ENCODE data around the gene CABLES1.

The CABLES1 gene

GRCh38 chr18:23189768-23190661, 54.7 kb downstream of the CABLES1 start:
- DNase-seq (ENCODE audit: low read depth in 1 of 2, low spot score in 1 of 2) = no peak

DNA sequence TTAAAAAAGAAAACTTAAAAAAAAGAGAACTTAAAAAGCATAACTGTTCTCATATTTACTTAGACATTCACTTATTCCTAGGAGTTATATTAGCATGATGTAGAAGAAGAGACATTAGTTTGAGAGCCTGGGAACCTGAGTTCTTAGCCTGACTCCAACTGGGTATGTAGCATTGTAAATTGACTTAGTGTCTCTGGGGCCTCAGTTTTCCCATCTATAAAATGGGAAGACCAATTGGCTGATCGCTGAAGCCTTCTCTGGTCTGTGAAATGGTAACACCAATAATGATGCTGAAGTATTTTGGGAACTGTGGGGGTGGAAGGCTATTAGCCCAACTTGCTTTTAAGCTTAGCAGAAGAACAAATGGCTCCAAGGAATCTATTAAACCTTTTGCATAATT, 55.9 kb downstream of the CABLES1 start:
- no peak for DNase-seq (ENCODE audit: low read depth in 1 of 2, low spot score in 1 of 2)

DNA sequence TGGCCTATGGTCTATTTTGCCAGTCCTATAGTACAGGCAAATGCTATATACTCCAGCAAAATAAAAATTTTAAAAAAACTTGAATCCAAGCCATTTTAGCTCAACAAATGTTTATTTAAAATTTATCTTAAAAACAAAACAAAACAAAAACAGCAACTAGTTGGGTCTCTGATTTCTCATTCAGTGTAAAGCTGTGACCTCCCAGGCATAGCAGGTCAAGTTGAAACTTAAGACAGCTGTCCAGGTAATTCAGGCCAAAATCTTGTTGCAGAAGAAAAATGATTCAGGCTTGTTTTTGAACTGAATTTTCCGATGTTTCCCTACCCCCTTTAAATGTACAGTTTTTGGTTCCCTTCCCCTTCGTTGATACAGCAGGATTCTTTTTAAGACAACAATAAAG, 58.5 kb downstream of the CABLES1 start:
- DNase-seq (ENCODE audit: low read depth in 1 of 2, low spot score in 1 of 2) = no peak

- no peak for DNase-seq (ENCODE audit: low read depth in 1 of 2, low spot score in 1 of 2)
Measured at GRCh38 chr18:23194155-23194996, 59.1 kb downstream of the CABLES1 start.

GRCh38 chr18:23194997-23195957, 60.0 kb downstream of the CABLES1 start:
- no peak for DNase-seq (ENCODE audit: low read depth in 1 of 2, low spot score in 1 of 2)

DNA sequence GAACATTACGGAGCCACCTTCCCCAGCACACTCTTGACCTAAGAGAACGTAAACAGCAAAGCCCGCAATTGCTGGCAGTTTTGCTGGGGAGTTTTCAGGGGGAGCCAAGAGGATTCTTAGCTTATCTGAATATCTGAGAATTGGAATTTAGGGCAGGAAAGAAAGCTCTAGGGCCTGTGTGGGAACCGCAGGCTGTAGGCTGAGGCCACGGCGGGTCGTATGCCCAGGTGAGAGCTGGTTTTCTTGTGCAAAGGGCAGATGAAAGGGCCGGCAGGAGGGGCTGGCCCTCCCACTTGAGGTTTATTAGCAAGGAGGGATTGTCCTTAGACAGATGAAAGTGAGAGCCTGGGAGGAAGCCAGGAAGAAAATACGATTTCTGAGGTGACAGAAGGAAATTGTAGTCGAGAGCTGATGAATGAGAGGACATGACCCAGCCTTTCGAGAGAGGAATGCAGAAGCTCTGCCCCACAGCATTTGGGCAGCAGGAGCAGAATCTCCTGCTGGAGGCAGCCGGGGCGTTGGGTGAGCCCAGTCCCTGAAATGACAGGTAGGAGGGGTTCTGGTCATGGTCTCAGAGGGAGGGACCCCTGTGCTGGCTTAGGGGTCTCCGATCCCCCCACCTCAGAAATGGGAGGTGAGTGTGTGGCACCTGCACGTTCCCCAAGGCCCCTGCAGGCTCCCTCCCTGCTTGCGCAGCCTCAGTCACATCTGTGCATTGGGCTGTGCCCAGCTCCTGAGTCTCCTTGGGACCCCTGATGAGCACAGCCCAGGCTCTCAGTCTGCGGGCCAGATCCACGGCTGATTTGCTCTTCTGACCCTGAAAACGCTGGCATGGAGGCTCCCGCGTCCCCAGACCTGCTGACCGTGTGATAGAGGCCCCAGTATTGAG, 61.1 kb downstream of the CABLES1 start:
- DNase-seq (ENCODE audit: low read depth in 1 of 2, low spot score in 1 of 2) = no peak

DNA sequence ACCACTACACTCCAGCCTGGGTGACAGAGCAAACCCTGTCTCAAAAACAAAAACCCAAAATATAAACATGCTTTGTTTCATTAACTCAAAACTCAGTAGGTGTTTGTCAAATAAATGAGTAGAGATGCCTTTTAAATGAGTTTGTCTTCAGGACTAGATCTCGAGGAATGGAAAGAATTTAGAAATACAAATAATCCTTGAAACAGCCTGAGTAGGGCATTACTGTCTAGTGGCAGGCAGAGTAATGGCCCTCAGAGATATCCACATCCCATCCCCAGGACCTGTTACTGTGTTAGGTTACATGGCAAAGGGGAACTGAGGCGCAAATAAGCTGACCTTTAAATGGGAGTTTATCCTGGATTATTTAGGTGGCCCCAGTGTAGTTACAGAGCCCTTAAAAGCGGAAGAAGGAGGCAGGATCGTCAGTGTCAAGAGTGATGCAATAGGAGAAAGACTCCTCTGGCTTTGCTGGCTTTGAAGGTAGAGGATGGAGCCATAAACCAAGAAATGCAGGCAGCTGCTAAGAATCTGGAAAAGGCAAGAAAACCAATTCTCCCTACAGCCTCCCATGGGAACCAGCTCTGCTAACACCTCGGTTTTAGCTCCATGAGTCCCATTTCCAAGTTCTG, 63.0 kb downstream of the CABLES1 start:
- no peak for DNase-seq (ENCODE audit: low read depth in 1 of 2, low spot score in 1 of 2)

DNA sequence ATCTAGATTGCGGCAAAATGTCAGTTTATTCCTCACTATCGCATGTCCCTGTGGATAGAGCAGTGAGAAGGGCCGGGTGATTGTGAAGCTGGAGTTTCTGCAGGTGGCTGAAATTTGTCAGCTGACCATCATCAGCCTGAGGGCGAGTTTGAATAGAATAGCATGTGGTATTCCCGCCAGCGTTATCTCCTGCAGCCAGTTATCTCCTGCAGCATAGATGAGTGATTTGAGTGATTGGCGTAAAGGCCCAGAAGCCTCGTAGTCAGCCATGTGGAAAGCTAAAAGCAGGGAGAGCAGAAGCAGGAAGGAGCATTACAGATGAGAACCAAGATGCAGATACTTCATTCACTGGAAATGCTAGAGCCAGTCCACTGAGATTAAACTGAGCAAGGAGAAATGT, 65.5 kb downstream of the CABLES1 start:
- DNase-seq (ENCODE audit: low read depth in 1 of 2, low spot score in 1 of 2) = no peak

DNA sequence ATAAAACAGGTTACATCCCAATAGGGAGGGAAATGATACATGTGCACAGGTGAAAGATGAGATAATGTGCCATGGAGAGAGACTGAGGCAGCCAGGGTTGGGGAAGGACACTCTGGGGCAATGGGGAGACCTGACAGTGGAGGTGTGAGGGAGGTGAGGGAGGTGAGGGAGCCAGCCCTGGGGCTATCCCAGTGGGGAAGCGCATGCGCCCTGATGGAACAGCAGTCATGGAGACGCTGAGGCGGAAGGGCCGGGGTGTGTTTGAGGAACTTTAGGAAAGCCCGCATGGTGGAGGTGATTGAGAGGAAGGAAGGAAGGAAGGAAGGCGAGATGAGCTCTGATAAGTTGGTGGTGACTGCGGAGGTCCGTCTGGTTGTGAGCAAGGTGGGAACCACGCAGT, 66.5 kb downstream of the CABLES1 start:
- DNase-seq (ENCODE audit: low read depth in 1 of 2, low spot score in 1 of 2) = no peak

- DNase-seq (ENCODE audit: low read depth in 1 of 2, low spot score in 1 of 2) = no peak
Measured at GRCh38 chr18:23203891-23204432, 68.7 kb downstream of the CABLES1 start.

DNA sequence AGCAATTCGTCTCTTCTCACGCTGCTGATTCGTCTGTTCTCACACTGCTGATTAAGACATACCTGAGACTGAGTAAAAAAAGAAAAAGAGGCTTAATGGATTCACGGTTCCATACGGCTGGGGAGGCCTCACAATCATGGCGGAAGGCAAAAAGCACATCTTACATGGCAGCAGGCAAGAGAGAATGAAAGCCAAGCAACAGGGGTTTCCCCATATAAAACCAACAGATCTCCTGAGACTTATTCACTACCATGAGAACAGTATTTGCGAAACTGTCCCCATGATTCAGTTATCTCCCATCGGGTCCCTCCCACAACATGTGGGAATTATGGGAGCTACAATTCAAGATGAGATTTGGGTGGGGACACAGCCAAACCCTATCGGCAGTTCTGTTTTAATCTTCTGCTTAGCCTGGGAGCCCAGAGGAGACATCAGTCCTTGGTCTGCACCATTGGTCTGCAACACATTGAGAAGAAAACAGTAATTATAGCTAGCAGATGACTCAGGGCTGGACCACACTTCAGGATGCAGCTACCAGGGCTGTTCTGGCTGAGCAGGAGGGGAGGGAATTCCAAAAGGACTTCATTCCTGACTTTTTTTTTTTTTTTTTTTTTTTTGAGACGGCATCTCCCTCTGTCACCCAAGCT, 69.4 kb downstream of the CABLES1 start:
- no peak for DNase-seq (ENCODE audit: low read depth in 1 of 2, low spot score in 1 of 2)

- no peak for DNase-seq (ENCODE audit: low read depth in 1 of 2, low spot score in 1 of 2)
Measured at GRCh38 chr18:23205980-23206379, 70.7 kb downstream of the CABLES1 start.

DNA sequence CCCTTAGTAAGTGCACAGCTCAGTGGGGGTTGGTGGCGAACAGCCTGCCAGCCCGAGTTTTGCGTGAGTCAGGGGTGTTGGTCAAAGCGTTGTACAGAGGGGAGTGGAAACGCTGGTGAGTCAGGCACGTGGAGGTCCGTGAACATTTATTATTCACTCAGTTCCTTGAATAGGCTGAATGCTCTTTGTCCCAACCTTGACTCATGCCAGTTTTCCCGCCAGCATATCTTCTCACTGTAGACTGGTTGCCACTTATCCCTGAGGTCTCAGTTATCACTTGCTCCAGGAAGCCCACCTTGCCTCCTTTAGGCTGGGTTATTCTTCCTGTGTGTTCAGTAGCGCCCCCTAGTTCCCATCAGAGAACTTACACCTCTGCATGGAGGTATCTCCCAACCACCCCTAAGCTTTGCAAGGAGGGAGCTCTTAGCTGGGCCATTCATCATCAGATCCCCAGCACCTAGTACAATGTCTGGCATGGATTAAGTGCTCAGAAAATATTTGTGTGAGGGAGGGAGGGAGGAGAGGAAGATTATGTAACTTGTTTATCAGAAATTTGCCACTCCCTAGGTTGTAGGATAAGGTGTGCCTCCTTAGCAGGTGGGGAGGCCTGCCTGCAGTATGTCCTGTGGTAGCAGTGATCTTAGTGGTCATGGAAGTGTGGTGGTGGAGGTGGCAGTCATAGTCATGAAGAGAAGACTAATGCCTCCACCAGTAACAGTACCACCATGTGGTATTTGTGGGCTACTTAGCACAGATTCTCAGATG, 72.1 kb downstream of the CABLES1 start:
- DNase-seq (ENCODE audit: low read depth in 1 of 2, low spot score in 1 of 2) = no peak

- no peak for DNase-seq (ENCODE audit: low read depth in 1 of 2, low spot score in 1 of 2)
Measured at GRCh38 chr18:23207994-23208393, 72.7 kb downstream of the CABLES1 start.

GRCh38 chr18:23208600-23208999, 73.3 kb downstream of the CABLES1 start:
- DNase-seq (ENCODE audit: low read depth in 1 of 2, low spot score in 1 of 2) = no peak

GRCh38 chr18:23209031-23209430, 73.7 kb downstream of the CABLES1 start:
- DNase-seq (ENCODE audit: low read depth in 1 of 2, low spot score in 1 of 2) = no peak

DNA sequence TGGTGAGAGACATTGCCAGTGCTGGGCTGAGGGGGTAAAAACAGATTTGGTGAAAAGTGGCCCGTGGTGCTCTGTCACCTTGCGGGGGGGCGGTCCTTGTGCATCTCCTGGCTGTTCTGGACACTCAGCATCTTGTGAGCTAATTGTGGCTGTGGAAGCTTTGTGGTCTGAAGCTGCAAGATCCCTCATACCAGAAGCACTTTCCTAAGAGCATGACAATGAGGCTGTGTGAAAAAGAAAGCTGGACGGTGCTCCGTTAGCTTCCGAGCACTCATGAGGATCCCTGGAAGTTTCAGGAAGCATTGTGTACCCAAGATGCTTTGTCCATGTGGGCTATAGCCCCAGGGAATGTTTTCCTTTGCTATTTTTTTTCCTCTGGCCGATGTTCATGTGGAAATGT, 74.5 kb downstream of the CABLES1 start:
- DNase-seq (ENCODE audit: low read depth in 1 of 2, low spot score in 1 of 2) = no peak

DNA sequence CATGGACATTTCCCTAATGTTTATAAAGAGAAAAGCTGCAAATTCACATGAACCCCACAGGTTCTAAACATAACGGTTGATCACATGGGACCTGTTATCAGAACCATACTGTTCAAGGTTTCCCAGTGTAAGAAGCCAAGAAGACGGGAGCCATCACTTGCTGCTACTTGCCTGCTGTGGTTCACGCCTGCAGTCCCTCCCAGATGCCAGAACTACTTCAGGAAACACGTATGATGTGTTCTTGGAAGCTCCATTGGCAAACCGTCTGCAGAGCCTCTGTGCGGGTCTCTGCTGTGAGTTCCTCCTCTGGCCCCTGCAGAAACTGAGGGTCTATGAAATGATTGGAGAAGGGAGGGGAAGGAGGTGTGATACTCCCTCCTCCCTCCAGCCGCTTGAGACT, 75.2 kb downstream of the CABLES1 start:
- no peak for DNase-seq (ENCODE audit: low read depth in 1 of 2, low spot score in 1 of 2)
